Activated CD8-positive, alpha-beta T cell treated with anti-CD3 and anti-CD28 coated beads for 36 hours (primary cell): ENCODE data around the gene GPR4. TPM values are rescaled to one million over a fixed set of nuclear protein-coding genes. Genes with fewer than 3 reads are reported as not detected.
"Not testable (repeated sequence)": the region's sequence is repeated elsewhere in the genome, so short reads cannot be mapped to it uniquely, and the experiment has no call there.

Source experiments
- ATAC-seq: fragments of 200-7000 bp; cut with Tn5 transposase; one replicate; pipeline ENCODE4 v1.10.0; 2021; ENCODE audit warnings: mild to moderate bottlenecking, moderate library complexity
- CTCF ChIA-PET: fragments of 350-600 bp; sonication (Branson Sonifier 250); formaldehyde crosslinking; loops from one replicate; lab custom pipeline; 2021; ENCODE audit warnings: antibody characterized with exemption; lab: Charles Lee
- POLR2A ChIA-PET: fragments of 350-600 bp; sonication (Branson Sonifier 250); formaldehyde crosslinking; loops from one replicate; lab custom pipeline; 2021; ENCODE audit warnings: antibody characterized with exemption; lab: Charles Lee
- DNase-seq: peaks from one replicate; pipeline ENCODE4 v3.0.0-alpha.2; 2020
- H3K27ac Mint-ChIP-seq: one replicate; pipeline ENCODE4 v1.8.0; 2021; ENCODE audit warnings: mild to moderate bottlenecking, mixed read lengths
- H3K27me3 Mint-ChIP-seq: one replicate; pipeline ENCODE4 v1.8.0; 2021; ENCODE audit warnings: mixed read lengths
- H3K36me3 Mint-ChIP-seq: one replicate; pipeline ENCODE4 v1.8.0; 2021; ENCODE audit warnings: low read depth, mixed read lengths
- H3K4me1 Mint-ChIP-seq: one replicate; pipeline ENCODE4 v1.8.0; 2021; ENCODE audit warnings: low read depth, mixed read lengths
- H3K4me3 Mint-ChIP-seq: one replicate; pipeline ENCODE4 v1.8.0; 2021; ENCODE audit warnings: mild to moderate bottlenecking, moderate library complexity, mixed read lengths
- H3K9me3 Mint-ChIP-seq: one replicate; pipeline ENCODE4 v1.8.0; 2021; ENCODE audit warnings: mixed read lengths
- intact Hi-C: fragments of 100-400 bp; cut with micrococcal nuclease; formaldehyde crosslinking; loops from one replicate; pipeline ENCODE4 v1.10.0; 2022
- total RNA-seq, 2 experiments: library from RNA; stranded (reverse); gene quantifications; one replicate each; pipeline ENCODE4 v1.2.3, GENCODE V29; 2021
- TF ChIP-seq, protein P1 (sequence below): fragments of 200-600 bp; IDR thresholded peaks from one replicate; pipeline ENCODE4 v1.8.0; 2022; ENCODE audit warnings: antibody characterized with exemption, mild to moderate bottlenecking

Gene GPR4
- total RNA-seq, 2 experiments from 2014 or later = not detected

DNA sequence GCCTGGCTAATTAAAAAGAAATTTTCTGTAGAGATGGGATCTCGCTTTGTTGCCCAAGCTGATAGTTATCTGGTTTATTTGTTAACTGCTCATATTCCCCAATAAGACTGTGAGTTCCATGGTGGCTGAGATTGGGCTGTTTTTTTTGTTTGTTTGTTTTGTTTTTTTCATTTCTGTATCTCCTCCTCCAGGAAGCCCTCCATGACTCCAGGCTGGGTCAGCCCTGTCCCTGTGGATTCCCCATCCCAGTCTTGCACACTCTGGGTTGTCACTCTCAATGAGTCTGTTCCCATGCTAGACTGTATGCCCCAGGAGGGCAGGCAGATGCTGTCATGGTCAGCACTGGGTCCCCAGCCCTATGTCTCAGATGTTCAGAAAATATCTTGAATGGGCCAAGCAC, 34.3 kb upstream of the GPR4 start:
- no peak for ATAC-seq

DNA sequence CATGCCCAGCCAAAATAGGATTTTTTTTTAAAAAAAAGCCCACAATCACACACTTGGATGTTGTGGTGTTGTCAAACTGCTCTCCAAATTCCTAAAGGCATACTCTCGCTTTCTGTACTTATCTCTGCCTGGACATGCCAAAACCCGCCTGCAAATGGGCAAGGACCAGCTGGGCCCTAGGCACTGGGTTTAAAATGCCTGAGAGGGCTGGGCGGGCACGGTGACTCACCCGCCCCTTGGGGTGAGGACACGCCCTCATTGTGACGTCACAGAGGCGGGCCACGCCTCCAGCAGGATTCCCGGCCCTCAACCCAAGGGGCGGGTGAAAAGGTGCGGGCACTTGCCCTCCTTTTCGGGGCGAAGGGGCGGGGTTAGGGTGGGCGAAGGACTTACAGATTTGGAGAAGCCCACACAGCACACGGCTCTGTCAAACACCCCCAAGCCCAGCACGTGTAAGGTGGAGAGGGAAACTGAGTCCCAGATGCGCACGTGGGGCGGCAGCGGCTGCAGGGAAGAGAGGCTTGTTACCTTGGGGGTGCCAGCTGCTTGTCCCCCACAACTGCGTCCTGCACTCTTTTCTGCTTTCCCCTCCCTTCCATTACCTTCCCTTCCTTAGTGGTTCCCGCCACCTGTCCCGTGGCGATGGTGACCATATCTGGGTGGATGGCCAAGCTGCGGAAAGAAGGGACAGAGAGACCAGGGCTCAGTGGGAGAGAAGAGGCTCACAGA, 30.6 kb upstream of the GPR4 start:
- intact Hi-C loops = no loop called here
- POLR2A ChIA-PET = interaction anchor here (0.7 to 3.4 kb wide), 4 partner anchors 9 to 117 kb away, joined by 3 to 25 read pairs (median 3); no protein-coding TSS in a partner anchor
- DNase-seq (peak; percentile 60), ATAC-seq (peak; percentile 52)
- peak overlapping the region; percentile 61 for H3K27ac Mint-ChIP-seq
- H3K4me1 Mint-ChIP-seq = peaks cover 17% of the 10 kb centered on the region
- TF ChIP-seq, protein P1, sequence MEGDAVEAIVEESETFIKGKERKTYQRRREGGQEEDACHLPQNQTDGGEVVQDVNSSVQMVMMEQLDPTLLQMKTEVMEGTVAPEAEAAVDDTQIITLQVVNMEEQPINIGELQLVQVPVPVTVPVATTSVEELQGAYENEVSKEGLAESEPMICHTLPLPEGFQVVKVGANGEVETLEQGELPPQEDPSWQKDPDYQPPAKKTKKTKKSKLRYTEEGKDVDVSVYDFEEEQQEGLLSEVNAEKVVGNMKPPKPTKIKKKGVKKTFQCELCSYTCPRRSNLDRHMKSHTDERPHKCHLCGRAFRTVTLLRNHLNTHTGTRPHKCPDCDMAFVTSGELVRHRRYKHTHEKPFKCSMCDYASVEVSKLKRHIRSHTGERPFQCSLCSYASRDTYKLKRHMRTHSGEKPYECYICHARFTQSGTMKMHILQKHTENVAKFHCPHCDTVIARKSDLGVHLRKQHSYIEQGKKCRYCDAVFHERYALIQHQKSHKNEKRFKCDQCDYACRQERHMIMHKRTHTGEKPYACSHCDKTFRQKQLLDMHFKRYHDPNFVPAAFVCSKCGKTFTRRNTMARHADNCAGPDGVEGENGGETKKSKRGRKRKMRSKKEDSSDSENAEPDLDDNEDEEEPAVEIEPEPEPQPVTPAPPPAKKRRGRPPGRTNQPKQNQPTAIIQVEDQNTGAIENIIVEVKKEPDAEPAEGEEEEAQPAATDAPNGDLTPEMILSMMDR = no peak
- CTCF ChIA-PET = interaction anchor here (1.8 kb wide), 1 partner anchor 9 kb away, joined by 6 read pairs; no protein-coding TSS in a partner anchor
- H3K27me3 Mint-ChIP-seq = no peaks in the 10 kb centered on the region
- H3K4me3 Mint-ChIP-seq = no peak overlapping the region
- H3K9me3 Mint-ChIP-seq = no peaks in the 10 kb centered on the region
- peaks cover 37% of the 10 kb centered on the region for H3K36me3 Mint-ChIP-seq

More for the DNA sequence above, 34.3 kb upstream of the GPR4 start:
- ChIA-PET POLR2A (interaction anchor here (1.9 kb wide), 1 partner anchor 20 kb away, joined by 10 read pairs; no protein-coding TSS in a partner anchor), CTCF (no interaction called here)
- TF ChIP-seq, protein P1 = no peak
- intact Hi-C loops = no loop called here
- Mint-ChIP-seq H3K27me3 (no peaks in the 10 kb centered on the region), H3K9me3 (peaks cover 2% of the 10 kb centered on the region), H3K4me3 (no peak overlapping the region), H3K36me3 (peaks cover 38% of the 10 kb centered on the region), H3K27ac (no peak overlapping the region), H3K4me1 (peaks cover 27% of the 10 kb centered on the region)
- DNase-seq = no peak

DNA sequence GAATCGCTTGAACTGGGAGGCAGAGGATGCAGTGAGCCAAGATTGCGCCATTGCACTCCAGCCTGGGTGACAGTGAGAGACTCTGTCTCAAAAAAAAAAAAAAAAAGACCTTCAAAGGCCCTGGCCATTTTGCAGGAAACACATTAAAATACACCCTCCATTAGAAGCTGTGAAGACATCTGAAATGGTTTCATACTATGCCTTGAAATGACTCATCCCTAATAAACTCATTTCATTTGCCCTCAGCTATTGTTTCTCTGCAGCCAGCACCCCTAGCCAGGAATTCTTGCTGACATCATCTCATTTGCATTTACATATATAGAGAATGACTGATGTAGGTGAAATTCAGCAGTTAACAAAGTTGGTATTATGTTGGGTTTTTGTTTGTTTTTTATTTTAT, 28.5 kb upstream of the GPR4 start:
- H3K4me1 Mint-ChIP-seq = peaks cover 19% of the 10 kb centered on the region

DNA sequence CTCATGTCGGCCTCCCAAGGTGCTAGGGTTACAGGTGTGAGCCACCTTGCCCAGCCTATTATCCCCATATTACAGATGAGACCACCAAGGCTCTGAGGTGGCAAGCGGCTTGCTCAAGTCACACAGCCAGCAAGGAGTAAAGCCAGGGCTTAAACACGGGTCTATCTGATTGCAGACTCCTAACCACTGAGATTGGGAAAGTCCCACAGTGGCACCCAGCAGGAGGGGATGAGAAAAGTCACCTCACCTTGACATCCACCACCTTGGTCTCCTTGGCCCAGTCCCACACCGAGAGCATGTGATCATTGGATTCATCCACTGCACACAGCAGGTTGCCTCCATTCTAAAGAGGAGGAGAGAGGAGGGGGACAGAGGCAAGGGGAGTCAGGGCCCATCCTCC, 27.7 kb upstream of the GPR4 start:
- H3K4me3 Mint-ChIP-seq = no peak overlapping the region
- H3K4me1 Mint-ChIP-seq = peaks cover 21% of the 10 kb centered on the region
- no peaks in the 10 kb centered on the region for H3K9me3 Mint-ChIP-seq
- DNase-seq = no peak
- ATAC-seq = no peak
- POLR2A ChIA-PET = interaction anchor here (1.6 kb wide), 1 partner anchor 9 kb away, joined by 7 read pairs; no protein-coding TSS in a partner anchor
- H3K27ac Mint-ChIP-seq = peak overlapping the region; percentile 80
- TF ChIP-seq, protein P1 = no peak
- H3K36me3 Mint-ChIP-seq = peaks cover 39% of the 10 kb centered on the region
- CTCF ChIA-PET = interaction anchor here (0.6 to 5.5 kb wide), 2 partner anchors 13 to 262 kb away, joined by 3 to 29 read pairs; no protein-coding TSS in a partner anchor
- intact Hi-C loops = no loop called here
- no peaks in the 10 kb centered on the region for H3K27me3 Mint-ChIP-seq

More for the DNA sequence above, 28.5 kb upstream of the GPR4 start:
- POLR2A ChIA-PET = interaction anchor here (1.3 to 3.4 kb wide), 3 partner anchors 8 to 11 kb away, joined by 7 to 25 read pairs (median 9); no protein-coding TSS in a partner anchor
- Mint-ChIP-seq H3K27me3 (no peaks in the 10 kb centered on the region), H3K36me3 (peaks cover 37% of the 10 kb centered on the region), H3K27ac (peak overlapping the region; percentile 80), H3K4me3 (no peak overlapping the region), H3K9me3 (no peaks in the 10 kb centered on the region)
- TF ChIP-seq, protein P1 = no peak
- intact Hi-C loops = no loop called here
- CTCF ChIA-PET = interaction anchor here (1.3 to 5.5 kb wide), 2 partner anchors 8 to 12 kb away, joined by 7 to 29 read pairs; partner anchors contain the start of gene EML2
- ATAC-seq (peak; percentile 92), DNase-seq (peak; percentile 53)

DNA sequence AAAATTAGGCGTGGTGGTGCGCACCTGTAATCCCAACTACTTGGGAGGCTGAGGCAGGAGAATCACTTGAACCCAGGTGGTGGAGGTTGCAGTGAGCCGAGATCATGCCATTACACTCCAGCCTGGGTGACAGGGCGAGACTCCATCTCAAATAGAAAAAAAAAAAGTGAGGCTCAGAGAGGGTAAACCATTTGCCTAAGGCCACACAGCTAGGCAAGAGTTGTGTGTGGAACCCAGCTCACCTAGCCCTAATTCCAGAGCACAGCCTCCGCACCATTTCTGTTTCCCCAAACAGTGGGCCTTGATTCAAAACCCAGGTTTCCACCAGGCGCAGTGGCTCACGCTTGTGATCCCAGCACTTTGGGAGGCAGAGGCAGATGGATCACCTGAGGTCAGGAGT, 26.2 kb upstream of the GPR4 start:
- intact Hi-C loops, DNase-seq, H3K4me3 Mint-ChIP-seq, H3K27ac Mint-ChIP-seq, ATAC-seq, H3K9me3 Mint-ChIP-seq, POLR2A ChIA-PET, H3K27me3 Mint-ChIP-seq: not testable (repeated sequence)
- CTCF ChIA-PET = interaction anchor here (5.5 kb wide), 1 partner anchor 14 kb away, joined by 29 read pairs; no protein-coding TSS in a partner anchor
- peaks cover 24% of the 10 kb centered on the region for H3K4me1 Mint-ChIP-seq
- H3K36me3 Mint-ChIP-seq = peaks cover 44% of the 10 kb centered on the region
